Glutamatergic neuron (in vitro differentiated cells): ENCODE data around the gene TTC34. TPM values are rescaled to one million over a fixed set of nuclear protein-coding genes. Genes with fewer than 3 reads are reported as not detected.

ENCODE experiments used
- DNase-seq: peaks from one replicate; pipeline ENCODE4 v3.0.0; 2022
- H3K27ac Mint-ChIP-seq: one replicate; pipeline ENCODE4 v1.8.0; 2020; ENCODE audit warnings: mild to moderate bottlenecking, mixed read lengths, inconsistent platforms; ENCODE audit not compliant: unreplicated experiment
- H3K27me3 Mint-ChIP-seq: one replicate; pipeline ENCODE4 v1.8.0; 2020; ENCODE audit warnings: mild to moderate bottlenecking, moderate library complexity, mixed read lengths, inconsistent platforms; ENCODE audit not compliant: unreplicated experiment
- H3K36me3 Mint-ChIP-seq: one replicate; pipeline ENCODE4 v1.8.0; 2020; ENCODE audit warnings: mild to moderate bottlenecking, mixed read lengths, inconsistent platforms; ENCODE audit not compliant: unreplicated experiment
- H3K4me1 Mint-ChIP-seq: one replicate; pipeline ENCODE4 v1.8.0; 2020; ENCODE audit warnings: mild to moderate bottlenecking, low read depth, mixed read lengths, inconsistent platforms; ENCODE audit not compliant: unreplicated experiment
- H3K4me3 Mint-ChIP-seq: one replicate; pipeline ENCODE4 v1.8.0; 2020; ENCODE audit warnings: mild to moderate bottlenecking, mixed read lengths, inconsistent platforms; ENCODE audit not compliant: unreplicated experiment
- H3K9me3 Mint-ChIP-seq: one replicate; pipeline ENCODE4 v1.8.0; 2020; ENCODE audit warnings: mild to moderate bottlenecking, moderate library complexity, mixed read lengths, inconsistent platforms; ENCODE audit not compliant: unreplicated experiment
- CTCF ChIP-seq: fragments of 200-600 bp; sonication (generic); IDR thresholded peaks from one replicate; pipeline ENCODE4 v1.5.0; 2021; ENCODE audit not compliant: partially characterized antibody, unreplicated experiment
- total RNA-seq: library from RNA; stranded (reverse); fragmentation: NEBNext Ultra II Directional; extraction: Animal tissue kit (Norgen Biotek cat#: 25700); gene quantifications from one replicate; pipeline ENCODE4 v1.2.1, GENCODE V29; 2021; ENCODE audit not compliant: unreplicated experiment

The TTC34 gene
- total RNA-seq, 1 donor from 2014 or later: 0.74 TPM

- no peak overlapping the region for H3K4me3 Mint-ChIP-seq
- H3K27me3 Mint-ChIP-seq: no peaks in the 10 kb centered on the region
- no peak for TF ChIP-seq CTCF
- no peak for DNase-seq
- H3K36me3 Mint-ChIP-seq: peaks cover 6% of the 10 kb centered on the region
- H3K27ac Mint-ChIP-seq: no peak overlapping the region
- H3K9me3 Mint-ChIP-seq: peaks cover 2% of the 10 kb centered on the region
- H3K4me1 Mint-ChIP-seq: no peaks in the 10 kb centered on the region
Measured at GRCh38 chr1:2602311-2602835, 199.1 kb downstream of the TTC34 start.

GRCh38 chr1:2601721-2602303 is 199.7 kb downstream of the TTC34 start:
- H3K4me3 Mint-ChIP-seq: no peak overlapping the region
- peaks cover 6% of the 10 kb centered on the region for H3K36me3 Mint-ChIP-seq
- no peak overlapping the region for H3K27ac Mint-ChIP-seq
- H3K27me3 Mint-ChIP-seq: no peaks in the 10 kb centered on the region
- no peaks in the 10 kb centered on the region for H3K4me1 Mint-ChIP-seq
- peaks cover 2% of the 10 kb centered on the region for H3K9me3 Mint-ChIP-seq
- no peak for DNase-seq
- TF ChIP-seq CTCF: no peak

GRCh38 chr1:2598329-2598931 is 203.1 kb downstream of the TTC34 start:
- H3K27me3 Mint-ChIP-seq: no peaks in the 10 kb centered on the region
- no peak for TF ChIP-seq CTCF
- H3K9me3 Mint-ChIP-seq: peaks cover 2% of the 10 kb centered on the region

GRCh38 chr1:2597441-2598328 is 203.8 kb downstream of the TTC34 start:
- no peak overlapping the region for H3K4me3 Mint-ChIP-seq
- TF ChIP-seq CTCF: no peak
- peaks cover 6% of the 10 kb centered on the region for H3K36me3 Mint-ChIP-seq
- no peaks in the 10 kb centered on the region for H3K27me3 Mint-ChIP-seq
- H3K9me3 Mint-ChIP-seq: peaks cover 2% of the 10 kb centered on the region
- no peak for DNase-seq
- no peaks in the 10 kb centered on the region for H3K4me1 Mint-ChIP-seq
- H3K27ac Mint-ChIP-seq: no peak overlapping the region

More at GRCh38 chr1:2598329-2598931, 203.1 kb downstream of the TTC34 start:
- H3K4me3 Mint-ChIP-seq: no peak overlapping the region
- H3K36me3 Mint-ChIP-seq: peaks cover 6% of the 10 kb centered on the region
- no peak overlapping the region for H3K27ac Mint-ChIP-seq
- DNase-seq: no peak
- no peaks in the 10 kb centered on the region for H3K4me1 Mint-ChIP-seq
